NCI-H748 (cell line): ENCODE measurements around the gene GREB1.

Source experiments
- DNase-seq: peaks from one replicate; lab custom pipeline; 2025; ENCODE audit not compliant: unreplicated experiment; lab: John Stamatoyannopoulos, UW

The GREB1 gene

DNA sequence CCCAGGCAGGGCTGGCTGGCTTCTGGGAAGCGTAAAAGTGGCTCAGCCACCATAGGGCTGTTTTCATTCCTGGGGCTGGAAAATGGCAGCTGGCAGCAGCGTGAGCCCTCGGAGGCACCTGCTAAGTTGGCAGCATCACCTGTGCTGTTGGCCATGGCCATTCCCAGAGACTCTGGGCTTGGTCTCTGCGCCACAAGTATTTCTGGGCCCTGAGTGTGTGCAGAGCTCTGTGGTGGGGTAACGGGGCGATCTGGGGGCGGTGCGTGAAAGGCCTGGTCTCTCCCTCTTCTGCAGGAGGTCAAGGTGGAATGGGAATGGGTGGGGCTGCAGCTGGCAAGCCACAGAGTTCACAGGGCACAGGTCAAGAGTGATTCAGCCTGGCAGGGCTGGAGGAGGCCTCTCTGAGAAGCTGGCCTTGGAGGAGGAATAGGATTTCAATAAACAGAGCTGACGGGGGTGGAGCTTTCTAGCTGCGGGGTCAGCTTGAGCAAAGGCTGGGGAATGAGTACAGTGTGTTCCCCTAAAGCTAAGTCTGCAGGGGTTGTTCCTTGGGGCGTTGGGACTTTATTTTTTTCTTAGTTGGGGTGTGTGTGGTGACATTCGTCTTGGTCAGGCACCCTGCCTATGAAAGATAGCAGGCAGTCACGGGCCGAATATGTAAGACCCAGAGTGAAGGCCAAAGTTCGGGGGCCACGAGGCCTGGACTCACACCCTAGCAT lies 146.5 kb downstream of the GREB1 start:
- DNase-seq, result no peak

DNA sequence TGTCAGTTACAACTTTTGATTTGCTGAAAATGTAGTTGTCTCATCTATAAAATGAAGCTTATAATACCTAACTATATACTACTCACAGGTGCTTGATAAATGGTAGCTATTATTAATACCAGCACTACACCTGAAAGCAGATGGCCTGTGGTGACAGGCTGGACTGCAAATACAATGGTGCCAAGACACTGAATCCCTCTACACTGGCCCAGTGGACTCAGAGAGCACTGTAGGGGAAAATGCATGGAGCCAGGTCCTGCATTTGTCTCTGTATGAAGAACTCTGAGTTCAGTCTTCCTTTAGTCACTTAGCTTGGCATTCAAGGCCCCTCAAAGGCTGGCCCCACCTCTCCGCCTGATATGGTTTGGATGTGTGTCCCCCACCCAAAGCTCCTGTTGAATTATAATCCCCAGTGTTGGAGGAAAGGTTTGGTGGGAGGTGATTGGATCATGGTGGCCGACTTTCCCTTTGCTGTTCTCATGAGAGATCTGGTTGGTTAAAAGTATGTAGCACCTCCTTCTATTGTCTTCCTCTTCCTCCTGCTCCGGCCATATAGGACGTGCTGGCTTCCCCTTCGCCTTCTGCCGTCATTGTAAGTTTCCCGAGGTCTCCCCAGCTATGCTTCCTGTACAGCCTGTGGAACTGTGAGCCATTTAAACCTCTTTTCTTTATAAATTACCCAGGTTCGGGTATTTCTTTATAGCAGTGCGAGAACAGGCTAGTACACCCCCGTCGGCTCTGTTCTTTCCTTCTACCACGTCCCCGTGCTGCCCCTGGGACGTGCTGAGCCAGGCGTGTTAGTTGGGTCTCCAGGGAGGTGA lies 147.3 kb downstream of the GREB1 start:
- no peak for DNase-seq

GRCh38 chr2:11681722-11682589 lies 148.1 kb downstream of the GREB1 start:
- DNase-seq, result peak; percentile 57

DNA sequence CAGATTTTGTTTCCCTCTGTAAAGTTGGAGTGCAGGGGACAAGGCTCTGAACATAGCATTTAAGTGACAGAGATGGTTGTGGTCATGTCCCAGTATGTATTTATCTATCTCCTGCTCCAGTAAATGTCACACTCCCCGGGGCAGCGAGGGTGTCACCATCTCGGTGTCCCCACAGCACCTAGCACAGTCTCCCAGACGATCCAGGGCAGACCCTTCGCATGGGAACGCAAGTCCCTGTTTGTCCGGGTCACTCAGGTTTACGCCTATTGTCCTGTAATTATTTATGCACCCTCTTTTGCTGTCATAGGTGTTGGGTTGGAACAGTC lies 148.7 kb downstream of the GREB1 start:
- no peak for DNase-seq

GRCh38 chr2:11683476-11683875 lies 149.6 kb downstream of the GREB1 start:
- peak; percentile 19 for DNase-seq

DNA sequence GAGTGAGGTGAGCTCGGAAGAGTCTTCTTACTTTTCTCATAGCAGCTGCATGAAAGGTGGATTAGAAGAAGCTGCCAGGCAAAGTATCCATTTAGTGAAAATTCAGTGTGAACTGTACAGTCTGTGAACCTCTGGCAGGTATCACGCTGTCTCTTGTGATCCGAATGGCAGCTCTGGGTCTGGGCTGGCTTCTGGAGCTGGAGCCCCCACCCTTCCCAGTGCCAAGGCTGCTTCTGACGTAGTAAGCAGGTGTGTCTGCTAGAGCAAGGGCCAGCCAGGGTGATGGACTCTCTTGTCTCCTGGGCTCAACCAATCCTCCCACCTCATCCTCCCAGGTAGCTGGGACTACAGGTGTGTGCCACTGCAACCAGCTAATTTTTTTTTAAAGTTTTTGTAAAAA lies 150.1 kb downstream of the GREB1 start:
- DNase-seq, result no peak

DNA sequence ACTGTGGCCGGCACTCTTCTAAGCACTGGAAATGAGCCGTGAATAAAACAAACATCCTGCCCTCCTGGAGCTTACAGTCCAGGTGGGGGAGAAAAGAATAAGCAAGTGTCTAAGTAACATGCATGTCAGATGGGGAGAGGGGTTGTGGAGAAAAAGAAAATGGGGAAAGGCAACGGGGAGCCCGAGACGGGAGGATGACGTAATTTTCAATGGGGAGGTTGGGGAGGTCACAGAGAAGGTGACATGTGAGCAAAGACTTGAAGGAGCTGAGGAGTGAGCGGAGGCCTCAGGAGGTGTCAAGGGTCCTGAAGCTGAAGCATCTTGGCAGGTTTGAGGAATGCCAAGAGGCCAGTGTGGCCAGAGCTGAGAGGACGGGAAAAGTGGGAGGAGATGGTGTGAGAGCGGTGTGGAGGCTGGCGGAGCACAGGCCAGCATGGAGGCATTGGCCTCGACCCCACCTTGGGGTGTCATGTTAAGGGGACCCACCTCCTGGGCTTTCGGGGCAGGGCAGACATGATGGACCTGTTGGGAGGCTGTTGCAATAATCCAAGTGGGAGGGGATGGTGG lies 151.1 kb downstream of the GREB1 start:
- no peak for DNase-seq

GRCh38 chr2:11685906-11686470 lies 152.1 kb downstream of the GREB1 start:
- no peak for DNase-seq

GRCh38 chr2:11687736-11688135 lies 153.9 kb downstream of the GREB1 start:
- no peak for DNase-seq

DNA sequence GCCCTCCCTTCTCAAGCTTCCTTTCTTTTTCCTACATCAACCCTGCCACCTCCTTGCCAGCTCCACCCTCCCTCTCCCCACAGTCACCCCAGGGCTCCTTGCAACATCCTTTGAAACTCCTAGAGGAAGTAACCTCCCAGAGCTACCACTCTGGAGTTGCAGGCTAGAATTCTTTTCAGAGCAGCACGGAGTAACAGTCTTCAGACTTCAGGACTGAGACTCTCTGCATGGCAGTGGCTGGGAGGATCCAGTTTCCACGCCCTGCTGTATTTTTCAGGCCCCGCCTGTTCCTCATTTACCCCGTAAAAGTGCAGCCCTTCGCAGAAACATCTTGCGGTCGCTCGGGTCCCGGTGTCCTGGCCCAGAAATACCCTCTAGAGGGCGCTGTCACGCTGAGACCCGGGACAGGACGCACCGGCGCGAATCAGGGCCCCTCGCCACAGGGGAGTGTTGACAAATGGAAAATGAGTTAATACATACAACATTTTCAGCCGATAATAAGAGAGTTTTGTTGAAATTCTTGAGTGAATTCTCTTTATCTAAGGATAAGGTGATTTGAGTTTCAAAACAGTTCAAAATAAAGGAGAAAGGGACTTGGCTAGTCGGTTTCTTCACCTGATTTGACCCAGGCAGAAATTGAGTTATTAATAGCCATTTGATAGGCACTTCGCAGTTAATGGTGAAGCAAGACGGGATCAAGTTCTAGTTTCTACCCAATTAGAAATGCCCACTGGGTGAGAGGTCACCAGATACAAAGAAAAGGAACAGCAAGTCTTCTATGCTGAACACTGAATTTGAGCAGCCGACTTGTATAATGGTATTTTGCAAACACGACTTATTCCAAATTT lies 154.6 kb downstream of the GREB1 start:
- peak; percentile 57 for DNase-seq

DNA sequence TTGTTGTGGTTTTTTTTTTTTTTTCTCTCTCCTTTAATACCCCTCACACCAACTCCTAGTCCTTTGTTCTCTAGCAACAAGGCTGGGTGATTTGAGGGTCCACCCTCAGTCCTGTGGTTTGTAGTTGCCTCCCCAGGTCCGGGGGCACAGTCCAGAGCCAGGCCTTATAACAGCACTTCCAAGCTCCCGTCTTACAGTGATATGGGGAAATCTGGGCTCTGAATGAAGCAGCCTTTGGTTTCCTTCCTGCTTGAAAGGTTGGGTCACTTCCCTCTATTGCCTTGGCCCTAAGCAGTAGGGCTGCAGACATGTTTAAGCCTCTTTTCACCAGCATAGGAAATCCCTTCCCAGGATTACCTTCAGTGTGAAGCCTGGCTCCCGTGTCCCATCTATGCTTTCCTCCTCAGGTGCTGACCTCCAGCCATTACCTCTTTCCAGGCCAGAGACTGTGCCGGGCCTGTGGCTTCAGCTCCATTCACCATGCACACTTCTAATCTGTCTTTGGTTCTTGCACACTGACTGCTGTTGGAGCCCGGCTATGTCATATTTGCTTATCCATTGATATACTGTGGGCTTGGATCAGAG lies 157.3 kb downstream of the GREB1 start:
- DNase-seq, result no peak
